Smooth muscle cell of the brain vasculature (primary cell): ENCODE data around the gene DUSP7.

Experiments used
- DNase-seq: peaks from one replicate; pipeline ENCODE4 v3.0.0-alpha.2; 2012; ENCODE audit warnings: low read depth, low spot score

DUSP7 gene

GRCh38 chr3:52029535-52029934, 26.8 kb downstream of the DUSP7 start:
- no peak for DNase-seq

- no peak for DNase-seq
These were observed 27.3 kb downstream of the DUSP7 start for GRCh38 chr3:52029053-52029452.

- no peak for DNase-seq
These were observed 27.8 kb downstream of the DUSP7 start for GRCh38 chr3:52028572-52028971.

- DNase-seq, result no peak
These were observed 30.3 kb downstream of the DUSP7 start for GRCh38 chr3:52026041-52026440.

GRCh38 chr3:52025453-52025852, 30.9 kb downstream of the DUSP7 start:
- DNase-seq, result no peak

- DNase-seq, result no peak
These were observed 31.5 kb downstream of the DUSP7 start for GRCh38 chr3:52024765-52025452.

GRCh38 chr3:52023860-52024764, 32.3 kb downstream of the DUSP7 start:
- no peak for DNase-seq

- DNase-seq, result no peak
These were observed 33.1 kb downstream of the DUSP7 start for GRCh38 chr3:52023101-52023770.

GRCh38 chr3:52022323-52023100, 33.9 kb downstream of the DUSP7 start:
- DNase-seq, result no peak

- DNase-seq, result no peak
These were observed 34.7 kb downstream of the DUSP7 start for GRCh38 chr3:52021489-52022268.

GRCh38 chr3:52020796-52021195, 35.6 kb downstream of the DUSP7 start:
- DNase-seq, result no peak

GRCh38 chr3:52019352-52020080, 36.9 kb downstream of the DUSP7 start:
- DNase-seq, result no peak

- DNase-seq, result no peak
These were observed 37.9 kb downstream of the DUSP7 start for GRCh38 chr3:52018319-52019000.

GRCh38 chr3:52017586-52017985, 38.8 kb downstream of the DUSP7 start:
- no peak for DNase-seq

- no peak for DNase-seq
These were observed 40.7 kb downstream of the DUSP7 start for GRCh38 chr3:52015438-52016228.

GRCh38 chr3:52014613-52015012, 41.8 kb downstream of the DUSP7 start:
- no peak for DNase-seq

- no peak for DNase-seq
These were observed 42.4 kb downstream of the DUSP7 start for GRCh38 chr3:52013802-52014598.

GRCh38 chr3:52012699-52013098, 43.7 kb downstream of the DUSP7 start:
- DNase-seq, result no peak
